Tibial artery (tissue), 4 donors: ENCODE measurements around the gene EVI5L.
"Not testable (repeated sequence)": the region's sequence is repeated elsewhere in the genome, so short reads cannot be mapped to it uniquely, and the experiment has no call there.

Experiments used
- DNase-seq, 2 donors: peaks; one replicate each; pipeline ENCODE4 v3.0.0-alpha.2; 2019
- H3K27ac ChIP-seq, 2 donors: fragments of 200-600 bp; sonication (generic) in 1 of 2; 1 replicate in 1 of 2; 2 replicates in 1 of 2; pipeline ENCODE4 v1.5.1; 2018 to 2019; ENCODE audit warnings: mild to moderate bottlenecking in 1 of 2
- H3K27me3 ChIP-seq, 2 donors: fragments of 200-600 bp; sonication (generic) in 1 of 2; one replicate each; pipeline versions ENCODE4 v1.5.1 to v1.6.0; 2016 to 2019
- H3K36me3 ChIP-seq, 3 donors: fragments of 200-600 bp; sonication (generic) in 2 of 3; one replicate each; pipeline ENCODE4 v1.5.1; 2016 to 2019; ENCODE audit warnings: mild to moderate bottlenecking in 2 of 3
- H3K4me1 ChIP-seq, 4 donors: fragments of 200-600 bp; sonication (generic) in 2 of 4; 1 replicate in 3 of 4; 2 replicates in 1 of 4; pipeline ENCODE4 v1.5.1; 2016 to 2019
- H3K4me3 ChIP-seq, 2 donors: fragments of 200-600 bp; sonication (generic) in 1 of 2; 1 replicate in 1 of 2; 2 replicates in 1 of 2; pipeline ENCODE4 v1.5.1; 2018 to 2019; ENCODE audit warnings: mild to moderate bottlenecking in 2 of 2
- H3K9me3 ChIP-seq, 3 donors: fragments of 200-600 bp; sonication (generic) in 1 of 3; one replicate each; pipeline ENCODE4 v1.5.1; 2016 to 2019
- intact Hi-C: fragments of 100-400 bp; cut with DNase I; formaldehyde crosslinking; loops from one replicate; pipeline ENCODE4 v1.15.0; 2023; ENCODE audit warnings: low total_unique reads
- TF ChIP-seq, protein P1 (sequence below), 2 experiments: fragments of 200-600 bp in 1 of 2; fragments of 450-650 bp in 1 of 2; IDR thresholded peaks; one replicate each; pipeline ENCODE4 v1.5.1; 2017 to 2019; ENCODE audit warnings: antibody characterized with exemption in 2 of 2, mild to moderate bottlenecking in 1 of 2, moderate library complexity in 1 of 2

The EVI5L gene

DNA sequence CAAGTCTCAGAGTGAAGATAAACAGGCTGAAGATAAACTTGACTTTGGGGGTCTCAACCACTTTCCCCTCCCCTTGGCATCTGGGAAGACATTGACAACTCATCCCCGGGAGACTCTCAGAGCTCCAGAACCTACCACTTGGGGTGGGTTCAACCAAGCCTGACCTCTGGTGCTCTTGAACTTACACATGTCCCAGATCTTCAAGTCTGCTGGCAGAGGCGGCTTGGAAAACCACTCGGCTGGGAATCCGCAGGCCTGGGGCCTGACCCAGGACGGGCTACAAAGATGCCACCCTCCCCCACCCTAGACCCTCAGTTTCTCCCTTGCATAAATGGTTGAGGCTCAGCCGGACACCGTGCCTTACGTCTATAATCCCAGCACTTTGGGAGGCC, 58.8 kb downstream of the EVI5L start:
- peaks cover 0 to 10% (median 2%) of the 10 kb centered on the region in 4 donors for H3K4me1 ChIP-seq
- H3K27ac ChIP-seq = no peak overlapping the region
- H3K36me3 ChIP-seq = no peaks in the 10 kb centered on the region
- no peak overlapping the region for H3K4me3 ChIP-seq
- no peaks in the 10 kb centered on the region for H3K9me3 ChIP-seq
- H3K27me3 ChIP-seq = peaks cover 0 to 49% of the 10 kb centered on the region in 2 donors
- intact Hi-C loops = no loop called here
- no peak for DNase-seq
- TF ChIP-seq, protein P1, sequence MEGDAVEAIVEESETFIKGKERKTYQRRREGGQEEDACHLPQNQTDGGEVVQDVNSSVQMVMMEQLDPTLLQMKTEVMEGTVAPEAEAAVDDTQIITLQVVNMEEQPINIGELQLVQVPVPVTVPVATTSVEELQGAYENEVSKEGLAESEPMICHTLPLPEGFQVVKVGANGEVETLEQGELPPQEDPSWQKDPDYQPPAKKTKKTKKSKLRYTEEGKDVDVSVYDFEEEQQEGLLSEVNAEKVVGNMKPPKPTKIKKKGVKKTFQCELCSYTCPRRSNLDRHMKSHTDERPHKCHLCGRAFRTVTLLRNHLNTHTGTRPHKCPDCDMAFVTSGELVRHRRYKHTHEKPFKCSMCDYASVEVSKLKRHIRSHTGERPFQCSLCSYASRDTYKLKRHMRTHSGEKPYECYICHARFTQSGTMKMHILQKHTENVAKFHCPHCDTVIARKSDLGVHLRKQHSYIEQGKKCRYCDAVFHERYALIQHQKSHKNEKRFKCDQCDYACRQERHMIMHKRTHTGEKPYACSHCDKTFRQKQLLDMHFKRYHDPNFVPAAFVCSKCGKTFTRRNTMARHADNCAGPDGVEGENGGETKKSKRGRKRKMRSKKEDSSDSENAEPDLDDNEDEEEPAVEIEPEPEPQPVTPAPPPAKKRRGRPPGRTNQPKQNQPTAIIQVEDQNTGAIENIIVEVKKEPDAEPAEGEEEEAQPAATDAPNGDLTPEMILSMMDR (IDR thresholded peaks at IDR 0.05) = no peak

DNA sequence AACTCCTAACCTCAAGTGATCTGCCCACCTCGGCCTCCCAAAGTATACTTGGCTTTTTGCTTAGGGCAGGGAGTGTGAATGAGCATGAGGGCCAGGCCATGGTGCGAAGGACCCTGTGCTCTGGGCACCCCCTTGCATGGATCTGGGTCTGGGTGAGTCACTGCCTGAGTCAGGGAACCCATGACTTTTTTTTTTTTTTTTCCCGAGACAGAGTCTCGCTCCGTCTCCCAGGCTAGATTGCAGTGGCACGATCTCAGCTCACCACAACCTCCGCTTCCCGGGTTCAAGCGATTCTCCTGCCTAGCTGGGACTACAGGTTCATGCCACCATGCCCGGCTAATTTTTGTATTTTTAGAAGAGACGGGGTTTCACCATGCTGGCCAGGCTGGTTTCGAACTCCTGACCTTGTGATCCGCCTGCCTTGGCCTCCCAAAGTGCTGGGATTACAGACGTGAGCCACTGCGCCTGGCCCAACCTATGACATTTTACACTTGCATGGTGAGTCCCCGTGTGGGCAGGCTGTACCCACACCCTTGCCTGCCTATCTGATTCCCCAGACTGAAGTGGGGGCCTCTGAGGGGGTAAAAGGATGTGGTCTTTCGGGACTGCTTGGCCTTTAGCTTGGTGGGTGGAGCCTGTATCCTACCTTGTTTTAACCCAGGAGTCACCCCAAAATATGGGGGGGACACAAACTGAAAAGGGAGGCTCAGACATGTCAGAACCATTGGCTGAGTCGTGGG, 63.5 kb downstream of the EVI5L start:
- intact Hi-C loops = not testable (repeated sequence)

DNA sequence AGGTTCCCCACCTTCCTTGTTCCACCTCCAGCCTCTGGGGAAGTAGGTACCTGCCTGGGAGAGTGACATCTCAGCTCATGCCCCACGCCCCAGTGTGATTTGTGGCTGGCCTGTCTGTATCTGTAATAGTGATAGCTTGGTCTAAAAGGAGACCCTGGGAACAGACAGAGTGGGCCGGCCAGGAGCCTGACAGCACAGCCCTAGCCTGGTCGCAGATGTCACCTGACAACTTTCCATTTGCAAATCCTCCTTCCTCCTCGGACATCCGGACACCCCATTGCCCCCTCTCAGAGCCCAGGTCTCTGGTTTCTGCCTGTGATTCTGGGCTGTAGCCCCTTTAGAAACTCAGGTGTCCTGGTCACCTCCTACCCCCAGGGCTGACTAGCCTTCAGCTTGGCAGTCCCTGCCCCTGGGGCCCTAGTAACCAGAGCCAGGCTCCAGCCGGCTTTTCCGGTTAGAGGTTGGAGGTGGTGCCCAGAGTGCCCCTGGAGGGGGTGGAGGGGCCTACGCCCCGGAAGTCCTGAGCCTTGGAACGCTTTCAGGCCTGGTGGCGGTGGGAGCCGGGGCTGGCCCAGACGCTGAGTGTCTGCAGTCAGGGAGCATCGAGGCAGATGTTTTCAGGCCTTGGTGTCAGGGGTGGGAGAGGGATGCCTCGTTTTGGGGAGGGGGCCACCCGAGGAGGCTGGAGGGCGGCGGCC, 64.7 kb downstream of the EVI5L start:
- peaks cover 0 to 49% of the 10 kb centered on the region in 2 donors for H3K27me3 ChIP-seq
- no peaks in the 10 kb centered on the region for H3K9me3 ChIP-seq
- no peaks in the 10 kb centered on the region for H3K36me3 ChIP-seq
- TF ChIP-seq, protein P1 (IDR thresholded peaks at IDR 0.05) = no peak
- H3K4me3 ChIP-seq = no peak overlapping the region
- no peak for DNase-seq
- intact Hi-C loops = no loop called here
- no peak overlapping the region for H3K27ac ChIP-seq
- H3K4me1 ChIP-seq = no peaks in the 10 kb centered on the region

More for the DNA sequence above, 63.5 kb downstream of the EVI5L start:
- DNase-seq, H3K4me1 ChIP-seq, H3K9me3 ChIP-seq, H3K27ac ChIP-seq, H3K4me3 ChIP-seq, H3K36me3 ChIP-seq: not testable (repeated sequence)
- peaks cover 0 to 57% of the 10 kb centered on the region in 2 donors for H3K27me3 ChIP-seq

DNA sequence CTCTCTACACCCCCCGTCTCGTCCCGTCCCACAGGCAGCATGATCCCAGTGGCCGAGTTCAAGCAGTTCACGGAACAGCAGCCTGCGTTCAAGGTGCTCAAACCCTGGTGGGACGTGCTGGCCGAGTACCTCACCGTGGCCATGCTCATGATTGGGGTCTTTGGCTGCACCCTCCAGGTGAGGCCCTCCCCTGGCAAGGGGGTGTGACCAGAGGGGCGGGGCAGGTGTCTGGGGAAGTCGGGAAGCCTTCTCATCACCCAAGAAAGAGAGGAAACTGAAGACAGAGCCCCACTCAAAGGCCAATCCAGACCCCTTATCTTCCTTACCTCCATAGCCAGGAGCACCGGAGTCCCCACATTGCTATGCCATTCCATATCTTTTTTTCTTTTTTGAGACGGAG, 65.5 kb downstream of the EVI5L start:
- Histone ChIP-seq H3K27me3 (peaks cover 0 to 57% of the 10 kb centered on the region in 2 donors), H3K9me3 (no peaks in the 10 kb centered on the region), H3K4me3 (no peak overlapping the region), H3K4me1 (no peaks in the 10 kb centered on the region), H3K36me3 (no peaks in the 10 kb centered on the region), H3K27ac (no peak overlapping the region)
- TF ChIP-seq, protein P1 (IDR thresholded peaks at IDR 0.05) = no peak
- DNase-seq = no peak
- intact Hi-C loops = no loop called here

GRCh38 chr19:7897292-7897691, 67.3 kb downstream of the EVI5L start:
- TF ChIP-seq, protein P1 (IDR thresholded peaks at IDR 0.05) = no peak
- intact Hi-C loops = no loop called here
- DNase-seq = no peak
- Histone ChIP-seq H3K9me3 (no peaks in the 10 kb centered on the region), H3K4me3 (no peak overlapping the region), H3K27ac (no peak overlapping the region), H3K36me3 (no peaks in the 10 kb centered on the region), H3K4me1 (peaks cover 0 to 4% (median 0%) of the 10 kb centered on the region in 4 donors), H3K27me3 (peaks cover 0 to 48% of the 10 kb centered on the region in 2 donors)

- H3K9me3 ChIP-seq = no peaks in the 10 kb centered on the region
- peaks cover 0 to 31% of the 10 kb centered on the region in 2 donors for H3K27me3 ChIP-seq
- TF ChIP-seq, protein P1 (IDR thresholded peaks at IDR 0.05) = no peak
- DNase-seq = no peak
- intact Hi-C loops = no loop called here
- H3K27ac ChIP-seq = no peak overlapping the region
- peaks cover 0 to 13% (median 7%) of the 10 kb centered on the region in 4 donors for H3K4me1 ChIP-seq
- H3K36me3 ChIP-seq = no peaks in the 10 kb centered on the region
- H3K4me3 ChIP-seq = no peak overlapping the region
Observed at GRCh38 chr19:7898967-7899366, 68.9 kb downstream of the EVI5L start.
